ENCODE results near the gene AP1M2.
A peak's percentile ranks its signal among the peaks of the same experiment; 100 is the strongest.

Gene AP1M2

DNA sequence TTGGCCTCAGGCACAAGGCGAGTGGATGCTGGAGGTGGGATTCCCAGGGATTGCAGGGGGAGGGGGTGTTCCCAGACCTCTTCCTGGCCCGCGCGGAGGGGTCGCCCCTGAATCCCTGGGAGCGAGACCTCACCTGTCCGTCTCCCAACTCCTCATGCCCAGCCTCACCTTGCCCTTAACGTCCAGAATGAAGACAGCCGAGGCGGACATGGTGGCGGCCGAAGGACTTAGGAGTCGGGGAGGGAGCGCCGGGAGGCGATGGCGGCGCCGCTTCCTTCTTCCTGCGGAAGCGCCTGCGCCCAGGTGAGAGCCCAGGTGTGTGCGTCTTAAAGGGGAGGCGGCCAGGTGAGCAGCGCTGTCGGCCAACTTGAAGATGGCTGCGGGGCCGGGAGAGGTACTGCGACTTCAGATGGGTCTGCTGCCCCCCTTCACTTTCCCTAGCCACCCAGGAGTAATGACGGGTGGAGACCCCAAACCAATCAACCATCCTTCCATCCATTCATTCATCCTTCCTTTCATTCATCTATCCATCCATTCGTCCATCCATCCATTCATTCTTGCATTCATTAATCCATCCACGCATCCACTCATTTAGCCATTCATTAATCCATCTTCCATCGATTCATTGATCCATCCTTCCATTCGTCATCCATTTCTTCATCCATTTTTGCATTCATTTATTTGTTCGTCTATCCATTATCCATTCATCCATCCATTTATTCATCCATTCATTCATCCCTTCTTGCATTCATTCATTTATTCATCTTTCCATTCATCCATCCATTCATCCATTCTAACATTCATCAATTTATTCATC, at the start of gene AP1M2:
Gene AP1M2 (minus strand): TSS at position 291 of the 817 bp plus-strand sequence. CDS start 81 bp downstream, at position 210.
- DNase-seq (ENCODE audit: low spot score) = no peak

DNA sequence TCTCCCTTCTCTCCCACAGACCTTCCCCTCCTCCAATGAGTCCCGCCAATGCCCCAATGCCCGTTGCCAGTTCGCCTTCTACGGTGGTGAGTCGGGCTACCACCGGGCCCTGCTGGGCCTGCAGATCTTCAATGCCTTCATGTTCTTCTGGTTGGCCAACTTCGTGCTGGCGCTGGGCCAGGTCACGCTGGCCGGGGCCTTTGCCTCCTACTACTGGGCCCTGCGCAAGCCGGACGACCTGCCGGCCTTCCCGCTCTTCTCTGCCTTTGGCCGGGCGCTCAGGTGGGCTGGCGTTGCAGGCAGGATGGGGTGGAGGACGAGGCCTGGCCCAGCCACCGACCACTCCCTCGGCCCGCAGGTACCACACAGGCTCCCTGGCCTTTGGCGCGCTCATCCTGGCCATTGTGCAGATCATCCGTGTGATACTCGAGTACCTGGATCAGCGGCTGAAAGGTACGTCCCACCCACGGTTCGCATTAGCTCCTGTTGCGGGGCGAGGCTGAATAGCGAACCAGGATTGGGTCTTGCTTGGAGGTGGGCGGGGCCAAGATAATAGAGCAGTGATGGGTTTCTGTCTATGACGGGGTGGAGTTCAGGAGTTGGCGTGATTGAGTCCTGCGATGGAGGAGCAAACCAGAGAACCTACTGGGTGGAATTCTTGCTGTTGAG, 49.3 kb upstream of the AP1M2 start:
- DNase-seq (ENCODE audit: low spot score) = no peak

DNA sequence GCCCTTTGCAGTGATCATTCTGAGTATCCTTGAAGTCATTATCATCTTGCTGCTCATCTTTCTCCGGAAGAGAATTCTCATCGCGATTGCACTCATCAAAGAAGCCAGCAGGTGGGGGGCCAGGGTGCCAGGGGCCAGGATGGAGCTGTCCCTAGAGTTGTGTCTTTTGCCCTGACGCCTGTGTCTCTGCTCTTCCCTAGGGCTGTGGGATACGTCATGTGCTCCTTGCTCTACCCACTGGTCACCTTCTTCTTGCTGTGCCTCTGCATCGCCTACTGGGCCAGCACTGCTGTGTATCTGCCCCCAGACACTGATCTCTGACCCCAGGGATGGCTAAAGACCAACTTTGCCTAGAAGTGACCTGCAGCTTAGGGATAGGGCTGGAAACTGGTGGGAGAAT, 47.9 kb upstream of the AP1M2 start:
- DNase-seq (ENCODE audit: low spot score) = no peak

DNA sequence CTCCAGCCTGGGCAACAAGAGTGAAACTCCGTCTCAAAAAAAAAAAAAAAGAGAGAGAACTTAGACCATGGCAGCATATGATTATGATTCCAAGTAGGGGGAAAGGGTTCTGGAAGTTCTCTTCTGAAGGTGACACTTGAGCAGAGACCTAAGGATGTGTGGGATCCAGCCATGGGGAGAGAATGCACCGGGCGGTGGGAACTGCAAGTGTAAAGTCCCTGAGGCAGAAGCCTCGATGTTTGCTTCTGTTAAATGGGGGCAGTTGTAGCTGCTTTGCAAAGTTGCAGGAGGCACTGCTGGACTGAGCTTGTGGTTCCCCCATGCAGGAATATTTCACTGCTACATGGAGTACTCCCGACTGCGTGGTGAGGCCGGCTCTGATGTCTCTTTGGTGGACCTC, 47.3 kb upstream of the AP1M2 start:
- no peak for DNase-seq (ENCODE audit: low spot score)

DNA sequence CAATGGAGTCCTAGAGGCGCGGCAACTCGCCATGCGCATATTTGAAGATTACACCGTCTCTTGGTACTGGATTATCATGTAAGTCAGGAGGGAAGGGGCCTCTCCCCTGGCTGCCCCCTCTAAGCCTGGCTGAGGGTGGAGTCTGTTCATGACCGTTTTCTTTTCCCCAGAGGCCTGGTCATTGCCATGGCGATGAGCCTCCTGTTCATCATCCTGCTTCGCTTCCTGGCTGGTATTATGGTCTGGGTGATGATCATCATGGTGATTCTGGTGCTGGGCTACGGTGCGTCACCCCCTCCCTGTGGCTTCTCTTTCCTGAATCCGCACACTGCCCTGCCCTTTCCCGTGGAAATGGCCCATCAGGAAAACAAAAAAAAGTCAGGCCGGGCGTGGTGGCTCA, 44.8 kb upstream of the AP1M2 start:
- DNase-seq (ENCODE audit: low spot score) = no peak

DNA sequence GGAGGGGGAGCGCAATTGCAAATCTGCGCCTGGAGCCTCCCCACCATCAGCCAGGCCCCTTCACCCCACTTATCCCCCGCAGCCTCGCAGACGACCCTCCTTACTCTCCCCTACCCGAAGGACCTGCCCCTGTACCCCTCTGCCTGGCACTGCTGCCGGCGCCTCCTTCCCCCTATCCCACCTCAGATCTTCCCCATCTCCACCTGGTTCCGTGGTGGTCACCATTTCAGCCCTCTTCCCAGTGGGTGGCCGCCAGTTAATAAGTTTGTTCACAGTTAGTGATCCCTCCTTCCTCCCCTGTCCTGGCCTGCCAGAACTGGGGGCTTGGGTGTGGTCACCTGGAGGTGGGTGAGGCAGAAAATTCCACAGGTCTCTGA, 38.6 kb upstream of the AP1M2 start:
- DNase-seq (ENCODE audit: low spot score) = no peak

DNA sequence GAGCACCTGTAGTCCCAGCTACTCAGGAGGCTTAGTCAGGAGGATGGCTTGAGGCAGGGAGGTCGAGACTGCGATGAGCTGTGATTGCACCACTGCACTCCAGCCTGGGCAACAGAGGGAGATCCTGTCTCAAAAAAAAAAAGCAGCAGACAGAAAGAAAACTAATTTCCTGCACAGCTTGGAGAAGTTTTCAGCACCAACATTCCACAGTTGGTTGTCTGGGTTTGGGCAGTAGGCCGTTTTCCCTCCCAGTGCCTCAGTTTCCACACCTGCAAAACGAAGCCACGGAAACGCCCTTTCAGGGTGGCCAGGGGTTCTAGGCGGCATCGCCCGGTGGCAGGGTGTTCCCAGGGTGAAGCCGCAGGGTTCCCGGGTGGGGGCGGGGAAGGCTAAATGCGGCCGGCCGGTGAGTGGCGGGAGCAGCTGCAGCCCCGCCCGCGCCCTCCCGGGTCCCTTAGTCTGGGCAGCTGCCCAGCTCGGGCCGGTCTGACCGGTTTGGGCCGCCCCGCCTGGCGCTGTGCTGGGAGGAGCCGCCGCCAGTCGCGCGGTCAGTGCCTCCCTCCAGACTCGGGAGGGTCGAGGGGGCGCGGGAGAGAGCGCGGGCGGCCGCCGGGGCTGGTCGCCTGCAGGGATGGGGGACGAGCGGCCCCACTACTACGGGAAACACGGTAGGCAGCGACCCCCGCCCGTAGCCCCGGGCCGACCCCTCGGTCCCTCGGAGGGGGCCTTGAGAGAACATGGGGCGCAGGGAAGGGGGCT, 38.1 kb upstream of the AP1M2 start, which contains the start of gene SLC44A2:
Gene SLC44A2 (plus strand): TSS at position 551 of the 759 bp plus-strand sequence. CDS start 81 bp downstream, at position 632.
- peak; percentile 97 for DNase-seq (ENCODE audit: low spot score)

DNA sequence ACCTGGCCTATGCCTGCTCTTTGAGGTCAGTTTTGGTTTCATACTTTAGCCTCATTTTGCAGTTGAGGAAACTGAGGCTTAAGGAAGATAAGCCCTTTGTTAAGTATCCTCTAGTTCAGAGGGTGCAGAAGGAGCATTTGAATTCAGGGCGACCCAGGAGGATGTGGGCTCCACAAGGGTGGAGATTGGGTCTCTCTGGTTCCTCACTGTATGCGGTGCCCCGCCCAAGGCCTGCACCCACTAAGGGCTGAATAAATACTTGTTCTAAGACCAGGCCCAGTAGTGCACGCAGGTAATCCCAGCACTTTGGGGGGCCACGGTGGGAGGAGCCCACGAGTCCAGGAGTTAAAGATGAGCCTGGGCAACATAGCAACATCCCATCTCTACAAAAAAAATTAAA, 37.5 kb upstream of the AP1M2 start:
- DNase-seq (ENCODE audit: low spot score) = no peak

DNA sequence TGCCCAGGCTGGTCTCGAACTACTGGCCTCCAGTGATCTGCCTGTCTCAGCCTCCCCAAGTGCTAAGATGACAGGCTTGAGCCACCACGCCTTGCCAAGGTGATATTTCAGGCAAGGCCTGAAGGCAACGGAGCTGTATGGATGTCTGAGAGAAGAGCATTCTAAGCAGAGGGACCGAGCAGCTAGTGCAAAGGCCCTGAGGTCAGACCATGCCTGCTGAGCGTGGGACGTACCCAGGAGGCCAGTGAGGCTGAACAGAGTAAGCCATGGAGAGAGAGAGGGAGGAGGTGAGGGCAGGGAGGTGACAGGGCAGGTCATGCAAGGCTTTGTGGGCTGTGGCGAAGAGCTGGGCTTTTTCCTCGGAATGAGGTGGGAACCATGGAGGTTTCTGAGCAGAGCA, 34.9 kb upstream of the AP1M2 start:
- no peak for DNase-seq (ENCODE audit: low spot score)

DNA sequence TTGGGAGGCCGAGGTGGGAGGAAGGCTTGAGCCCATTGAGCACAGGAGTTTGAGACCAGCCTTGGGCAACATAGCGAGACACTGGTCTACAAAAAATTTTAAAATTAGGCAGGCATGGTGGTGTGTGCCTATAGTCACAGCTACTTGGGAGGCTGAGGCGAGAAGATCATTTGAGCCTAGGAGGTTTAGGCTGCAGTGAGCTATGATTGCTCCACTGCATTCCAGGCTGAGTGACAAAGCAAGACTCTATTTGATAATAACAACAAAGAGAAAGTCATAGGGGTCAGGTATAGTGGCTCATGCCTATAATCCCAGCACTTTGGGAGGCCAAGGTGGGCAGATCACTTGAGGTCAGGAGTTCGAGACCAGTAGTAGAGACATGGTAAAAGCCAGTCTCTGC, 33.7 kb upstream of the AP1M2 start:
- no peak for DNase-seq (ENCODE audit: low spot score)

DNA sequence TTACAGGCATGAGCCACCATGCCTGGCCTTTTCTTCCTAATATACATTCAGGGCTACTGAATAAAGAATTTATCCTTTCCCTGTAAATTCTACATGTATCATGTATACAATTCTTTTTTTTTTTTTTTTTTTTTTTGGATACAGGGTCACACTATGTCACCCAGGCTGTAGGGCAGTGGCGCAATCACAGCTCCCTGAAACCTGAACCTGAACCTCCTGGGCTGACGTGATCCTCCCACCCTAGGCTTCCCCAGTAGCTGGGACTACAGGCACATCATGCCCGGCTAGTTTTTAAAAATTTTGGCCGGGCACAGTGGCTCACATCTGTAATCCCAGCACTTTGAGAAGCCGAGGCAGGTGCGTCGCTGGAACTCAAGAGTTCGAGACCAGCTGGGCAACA, 31.7 kb upstream of the AP1M2 start:
- DNase-seq (ENCODE audit: low spot score) = no peak

DNA sequence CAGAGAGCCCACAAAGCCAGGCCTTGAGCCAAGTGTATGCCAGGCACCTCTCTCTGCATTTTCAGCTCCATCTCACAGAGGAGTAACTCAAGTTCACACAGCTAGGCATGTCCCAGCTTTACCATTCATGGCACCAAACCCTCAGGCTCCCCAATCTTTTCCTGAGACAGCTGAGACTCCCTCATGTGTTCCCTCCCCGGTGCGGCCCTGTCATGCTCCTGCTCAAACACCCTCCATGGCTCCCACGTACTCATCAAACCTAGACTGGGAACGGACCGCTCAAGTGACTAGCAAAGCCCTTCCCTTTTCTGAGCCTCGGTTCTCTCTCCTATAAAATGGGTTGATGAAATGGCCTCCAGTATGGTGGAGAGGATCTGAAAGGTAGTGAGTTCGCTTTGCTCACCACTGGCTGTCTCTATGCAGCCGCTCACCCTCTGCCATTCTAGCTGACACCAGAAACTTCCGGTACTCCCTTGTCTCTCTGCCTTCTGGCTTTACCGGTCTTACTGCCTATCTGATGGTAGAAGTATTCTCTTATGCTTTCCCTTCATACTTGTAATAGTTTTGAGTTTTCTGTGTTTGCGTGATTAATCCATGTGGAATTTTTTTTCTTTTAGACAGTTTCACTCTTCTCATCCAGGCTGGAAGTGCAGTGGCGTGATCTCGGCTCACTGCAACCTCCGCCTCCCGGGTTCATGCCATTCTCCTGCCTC, 30.5 kb upstream of the AP1M2 start:
- DNase-seq (ENCODE audit: low spot score) = peak; percentile 69

DNA sequence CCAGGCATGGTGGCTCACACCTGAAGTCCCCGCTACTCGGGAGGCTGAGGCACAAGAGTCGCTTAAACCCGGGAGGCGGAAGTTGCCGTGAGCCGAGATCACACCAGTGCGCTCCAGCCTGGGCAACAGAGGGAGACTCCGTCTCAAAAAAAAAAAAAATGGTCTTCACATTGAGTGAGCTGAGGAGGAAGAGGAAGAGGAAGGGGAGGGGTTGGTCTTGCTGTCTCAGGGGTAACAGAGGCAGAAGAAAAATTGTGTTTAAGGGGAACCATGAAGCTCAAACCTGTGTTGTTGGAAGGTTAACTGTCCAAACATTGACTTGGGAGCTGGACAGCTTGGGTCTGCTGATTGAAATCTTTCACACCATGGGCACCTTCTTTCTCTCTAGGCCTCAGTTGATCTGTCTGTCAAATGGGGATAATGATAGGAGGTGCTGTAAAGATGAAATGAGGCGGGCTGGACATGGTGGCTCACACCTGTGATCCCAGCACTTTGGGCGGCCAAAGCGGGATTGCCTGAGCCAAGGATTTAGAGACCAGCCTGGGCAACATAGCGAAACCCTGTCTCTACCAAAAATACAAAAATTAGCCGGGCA, 28.4 kb upstream of the AP1M2 start:
- DNase-seq (ENCODE audit: low spot score) = no peak

DNA sequence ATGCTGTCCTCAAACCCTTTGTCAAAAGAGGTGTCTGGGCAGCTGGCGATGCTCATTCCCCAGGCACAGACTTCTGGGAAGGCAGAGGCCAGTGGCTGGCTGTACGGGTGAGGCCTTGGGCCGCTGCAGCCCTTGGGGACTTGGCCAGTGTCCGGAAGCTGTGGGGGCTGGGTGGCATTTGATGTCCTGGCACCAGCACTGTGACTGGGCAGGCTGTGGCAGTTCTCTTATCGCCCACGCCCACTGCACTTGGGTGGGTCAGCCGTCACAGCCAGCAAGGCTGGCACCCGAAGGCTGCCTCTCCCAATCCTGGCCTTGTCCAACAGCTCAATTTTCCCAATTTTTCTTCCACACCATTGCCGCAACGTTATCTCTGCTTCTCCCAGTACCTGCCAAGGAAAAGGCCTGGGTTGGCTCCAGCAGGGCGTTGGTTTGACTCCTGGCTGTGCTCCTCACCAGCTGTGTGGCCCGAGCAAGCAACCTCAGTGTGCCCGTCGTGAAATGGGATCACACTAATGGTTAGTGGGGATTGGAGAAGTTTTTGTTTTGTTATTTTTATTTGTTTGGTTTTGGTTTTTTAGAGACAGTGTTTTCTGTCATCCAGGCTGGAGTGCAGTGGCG, 25.5 kb upstream of the AP1M2 start:
- DNase-seq (ENCODE audit: low spot score) = peak; percentile 31

DNA sequence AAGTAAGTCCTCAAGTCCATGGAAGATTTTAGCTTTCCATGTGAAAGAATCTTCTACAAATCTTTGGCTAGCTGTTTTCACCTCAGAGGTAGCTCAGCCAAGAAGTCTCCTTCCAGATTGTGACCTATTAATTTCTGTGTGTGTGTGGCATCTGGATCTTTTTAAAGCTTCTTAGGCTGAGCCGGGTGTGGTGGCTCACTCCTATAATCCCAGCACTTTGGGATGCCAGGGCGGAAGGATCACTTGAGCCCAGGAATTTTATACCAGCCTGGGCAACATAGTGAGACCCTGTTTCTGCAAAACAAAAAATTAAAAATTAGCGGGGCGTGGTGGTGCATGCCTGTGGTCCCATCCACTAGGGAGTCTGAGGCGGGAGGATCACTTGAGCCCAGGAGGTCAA, 24.8 kb upstream of the AP1M2 start:
- DNase-seq (ENCODE audit: low spot score) = peak; percentile 20

DNA sequence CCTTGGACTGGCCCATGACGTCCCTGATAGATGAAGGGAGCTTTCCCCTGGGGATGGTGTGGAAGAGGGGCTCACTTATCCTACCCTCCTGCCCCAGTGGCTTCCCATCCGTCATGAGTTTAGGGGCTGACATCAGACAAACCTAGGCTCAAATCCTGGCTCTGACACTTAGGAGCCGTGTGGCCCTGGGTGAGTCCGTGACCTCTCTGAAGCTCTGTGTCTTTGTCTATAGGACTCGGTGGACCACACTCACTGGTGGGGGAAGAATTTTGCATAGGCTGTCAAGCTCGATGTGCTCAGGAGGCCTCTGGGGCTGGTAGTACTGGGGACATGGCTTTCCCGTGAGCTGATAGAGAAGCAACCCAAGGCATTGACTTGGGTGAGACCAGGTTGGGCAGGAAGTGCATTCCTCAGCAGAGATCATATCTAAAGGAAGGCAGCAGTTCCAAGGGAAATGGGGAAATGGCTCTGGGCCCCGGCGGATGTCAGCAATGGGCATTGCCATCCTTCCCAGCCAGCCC, 17.4 kb upstream of the AP1M2 start:
- DNase-seq (ENCODE audit: low spot score) = no peak

DNA sequence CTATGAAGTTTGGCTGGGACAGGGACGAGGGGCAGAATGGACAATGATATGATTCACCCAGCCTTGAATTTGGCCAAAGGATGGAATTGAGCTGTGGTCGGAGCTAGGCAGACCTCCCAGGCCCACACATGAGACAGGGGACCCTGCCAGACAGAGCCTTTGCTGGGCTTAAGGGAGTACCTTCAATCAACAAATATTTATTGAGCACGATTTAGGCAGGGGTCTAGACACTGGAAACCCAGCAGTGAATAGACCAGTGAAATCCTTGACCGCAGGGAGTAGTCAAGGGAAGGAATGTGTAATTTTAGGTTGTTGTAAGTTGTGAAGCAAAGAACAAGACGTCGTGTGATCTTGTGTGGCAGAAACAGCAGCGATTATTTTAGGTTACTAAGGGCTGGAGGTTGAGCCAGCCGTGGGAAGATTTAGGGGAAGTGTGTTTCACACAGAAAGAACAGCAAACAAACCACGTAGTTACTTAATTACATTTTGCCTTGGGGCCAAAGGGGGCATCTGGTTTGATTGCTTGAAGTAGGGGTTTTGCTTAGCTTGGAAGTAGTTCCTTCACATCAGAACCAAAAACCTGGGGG, 16.9 kb upstream of the AP1M2 start:
- DNase-seq (ENCODE audit: low spot score) = no peak

DNA sequence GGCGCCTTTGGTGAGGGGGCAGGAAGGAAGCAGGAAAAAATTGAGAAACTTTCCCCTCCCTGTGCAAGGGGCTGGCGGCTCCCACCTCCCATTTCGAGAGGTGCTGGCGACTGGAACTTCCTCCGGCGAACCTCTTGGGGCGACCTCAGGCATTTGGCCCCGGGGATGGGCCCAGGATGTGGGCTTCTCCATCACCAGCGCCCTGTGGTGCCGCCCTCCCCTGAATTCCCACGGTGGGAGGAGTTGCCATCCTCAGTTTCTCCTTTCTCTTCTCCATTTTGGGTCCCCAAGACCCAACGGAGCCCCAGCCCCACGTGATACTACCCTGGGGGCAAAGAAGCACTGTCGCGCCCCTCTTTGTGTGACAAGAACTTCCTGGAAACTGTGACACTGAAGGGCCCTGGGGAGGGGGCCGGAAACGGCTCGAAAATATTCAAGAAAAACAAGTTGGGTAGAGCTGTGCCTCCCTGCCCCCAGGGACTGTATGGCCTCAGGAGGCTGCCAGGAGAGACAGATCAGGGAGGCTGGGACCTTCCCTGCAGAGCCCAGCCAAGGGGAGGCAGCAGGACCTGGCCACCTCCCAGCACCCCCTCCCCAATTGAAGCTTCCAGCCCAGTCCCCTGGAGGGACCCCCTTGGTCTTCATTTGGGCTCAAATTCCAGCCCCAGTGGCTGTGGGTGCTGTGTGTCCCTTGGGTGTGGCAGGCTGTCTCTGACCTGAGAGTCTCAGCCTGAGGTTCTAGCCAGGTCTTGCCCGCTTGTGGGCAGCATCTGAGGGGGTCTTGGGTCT, 16.2 kb upstream of the AP1M2 start:
- DNase-seq (ENCODE audit: low spot score) = peak; percentile 41

DNA sequence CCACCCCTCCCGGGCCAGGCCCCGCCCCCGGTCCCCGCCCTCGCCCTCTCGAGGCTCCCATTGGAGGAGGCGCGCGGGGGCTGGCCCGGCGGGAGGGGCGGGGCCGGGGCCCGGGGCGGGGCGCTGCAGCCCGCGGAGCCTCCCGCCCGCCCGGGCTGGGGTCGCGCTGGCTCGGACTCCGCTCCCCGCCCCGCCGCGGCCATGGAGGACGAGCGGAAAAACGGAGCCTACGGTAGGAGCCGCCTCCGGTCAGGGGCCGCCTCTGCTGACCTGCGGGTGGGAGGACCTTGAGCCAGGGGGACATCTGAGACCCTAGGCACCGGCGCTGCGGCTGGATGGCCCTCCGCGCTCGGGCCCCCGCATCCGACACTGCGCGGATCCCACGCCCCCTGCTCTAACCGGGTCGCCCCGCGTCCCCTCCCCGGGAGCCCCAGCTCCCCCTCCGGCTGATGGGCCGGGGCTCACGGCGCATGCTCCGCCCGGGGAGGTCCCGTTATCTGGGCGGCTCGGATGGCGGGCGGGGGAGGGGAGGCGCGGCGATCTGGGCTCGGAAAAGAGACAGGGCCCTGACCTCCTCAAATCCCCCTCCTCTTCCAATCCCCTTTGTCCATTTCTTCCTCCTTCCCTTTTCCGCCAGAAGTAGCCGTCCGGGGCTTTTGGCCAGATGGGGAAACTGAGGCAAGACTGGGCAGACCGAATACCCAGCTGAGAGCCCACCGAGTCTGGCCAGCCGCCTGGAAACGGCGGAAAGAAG, 15.4 kb upstream of the AP1M2 start:
- peak; percentile 99 for DNase-seq (ENCODE audit: low spot score)

All from AG20443 (cell line).